GM19452 (cell line): ENCODE results near the gene LRBA.
"Not testable (repeated sequence)": the region's sequence is repeated elsewhere in the genome, so short reads cannot be mapped to it uniquely, and the experiment has no call there.

Experiments
- ATAC-seq: cut with Tn5 transposase; IDR thresholded peaks from one replicate; pipeline ENCODE4 v1.9.1; 2021; ENCODE audit not compliant: unreplicated experiment

Gene LRBA

GRCh38 chr4:150533673-150534072 lies 481.4 kb downstream of the LRBA start:
- no peak for ATAC-seq

GRCh38 chr4:150525321-150525868 lies 489.7 kb downstream of the LRBA start:
- no peak for ATAC-seq

GRCh38 chr4:150518559-150518958 lies 496.5 kb downstream of the LRBA start:
- no peak for ATAC-seq

- no peak for ATAC-seq
Observed at GRCh38 chr4:150515135-150515534, 499.9 kb downstream of the LRBA start.

- ATAC-seq: no peak
Observed at GRCh38 chr4:150514709-150515108, 500.4 kb downstream of the LRBA start.

- no peak for ATAC-seq
Observed at GRCh38 chr4:150510176-150510865, 504.8 kb downstream of the LRBA start.

- ATAC-seq: not testable (repeated sequence)
Observed at GRCh38 chr4:150507656-150508055, 507.4 kb downstream of the LRBA start.

GRCh38 chr4:150501983-150502382 lies 513.1 kb downstream of the LRBA start:
- ATAC-seq: no peak

GRCh38 chr4:150501009-150501727 lies 513.9 kb downstream of the LRBA start:
- no peak for ATAC-seq

GRCh38 chr4:150497612-150498011 lies 517.5 kb downstream of the LRBA start:
- ATAC-seq: no peak

- ATAC-seq: no peak
Observed at GRCh38 chr4:150495550-150495949, 519.5 kb downstream of the LRBA start.

GRCh38 chr4:150493851-150494250 lies 521.2 kb downstream of the LRBA start:
- ATAC-seq: no peak

- no peak for ATAC-seq
Observed at GRCh38 chr4:150491132-150492049, 523.7 kb downstream of the LRBA start.

- ATAC-seq: no peak
Observed at GRCh38 chr4:150482581-150482980, 532.5 kb downstream of the LRBA start.

GRCh38 chr4:150479657-150480056 lies 535.4 kb downstream of the LRBA start:
- no peak for ATAC-seq

- ATAC-seq: no peak
Observed at GRCh38 chr4:150477869-150478268, 537.2 kb downstream of the LRBA start.

GRCh38 chr4:150476776-150477175 lies 538.3 kb downstream of the LRBA start:
- ATAC-seq: no peak

- no peak for ATAC-seq
Observed at GRCh38 chr4:150475763-150476162, 539.3 kb downstream of the LRBA start.

GRCh38 chr4:150464523-150464922 lies 550.6 kb downstream of the LRBA start:
- ATAC-seq: no peak

- no peak for ATAC-seq
Observed at GRCh38 chr4:150462743-150463142, 552.3 kb downstream of the LRBA start.

- ATAC-seq: no peak
Observed at GRCh38 chr4:150461957-150462356, 553.1 kb downstream of the LRBA start.
